A549 (cell line): ENCODE measurements around the gene TMPRSS9.
"Not testable (repeated sequence)": the region's sequence is repeated elsewhere in the genome, so short reads cannot be mapped to it uniquely, and the experiment has no call there.

Experiments used
- BCL3 ChIP-seq: fragments of >200 bp; sonication (Bioruptor Twin); formaldehyde crosslinking; IDR thresholded peaks from 3 replicates; pipeline ENCODE4 v1.6.1; 2016
- CBX2 ChIP-seq: fragments of 200-600 bp; sonication (generic); IDR thresholded peaks from 2 replicates; pipeline ENCODE4 v1.6.1; 2016; ENCODE audit warnings: low read depth, mild to moderate bottlenecking, borderline replicate concordance
- CTCF ChIP-seq: fragments of >200 bp; sonication (Bioruptor Twin); formaldehyde crosslinking; IDR thresholded peaks from 3 replicates; pipeline ENCODE4 v1.5.1; 2016
- E2F6 ChIP-seq: IDR thresholded peaks from 2 replicates; pipeline ENCODE4 v1.6.1; 2012; ENCODE audit warnings: low read depth, borderline replicate concordance
- KDM5A ChIP-seq: fragments of 200-600 bp; sonication (generic); IDR thresholded peaks from 2 replicates; pipeline ENCODE4 v1.6.1; 2016; ENCODE audit warnings: antibody characterized with exemption, mild to moderate bottlenecking
- MAZ ChIP-seq: fragments of 150-350 bp; IDR thresholded peaks from 2 replicates; pipeline ENCODE4 v1.6.1; 2014; ENCODE audit warnings: antibody characterized with exemption, low read depth, low read length, borderline replicate concordance
- MYC ChIP-seq: IDR thresholded peaks from 2 replicates; pipeline ENCODE4 v1.6.1; 2012; ENCODE audit warnings: mild to moderate bottlenecking, inconsistent platforms, low read length, improper control_type of control experiment, borderline replicate concordance
- NPAS2 ChIP-seq: fragments of 250-450 bp; sonication (Bioruptor Pico); IDR thresholded peaks from 2 replicates; pipeline ENCODE4 v1.8.0; 2022; ENCODE audit warnings: mild to moderate bottlenecking, moderate library complexity, borderline replicate concordance
- PHF8 ChIP-seq: fragments of 200-600 bp; sonication (generic); IDR thresholded peaks from 2 replicates; pipeline ENCODE4 v1.6.1; 2016; ENCODE audit warnings: low read depth, mild to moderate bottlenecking, antibody characterized with exemption, moderate library complexity, borderline replicate concordance
- POLR2A ChIP-seq: IDR thresholded peaks from 2 replicates; pipeline ENCODE4 v1.6.1; 2012; ENCODE audit warnings: mild to moderate bottlenecking, low read length
- POLR2AphosphoS2 ChIP-seq: conservative IDR thresholded peaks from 2 replicates; pipeline ENCODE4 v1.6.1; 2012; ENCODE audit warnings: low read length, improper control_type of control experiment, inconsistent platforms
- RFX5 ChIP-seq: fragments of 450-650 bp; IDR thresholded peaks from 2 replicates; pipeline ENCODE4 v1.7.1; 2014; ENCODE audit warnings: antibody characterized with exemption, mild to moderate bottlenecking, moderate library complexity

- TF ChIP-seq CTCF; MYC; PHF8; RFX5; POLR2AphosphoS2; MAZ; POLR2A; E2F6; KDM5A; BCL3; CBX2; NPAS2 (CRISPR knock-in tag): not testable (repeated sequence)
These were observed 10.2 kb upstream of the TMPRSS9 start for GRCh38 chr19:2349818-2350217.
